Keratinocyte (primary cell): ENCODE measurements around the gene ZNF407.

Experiments used
- EZH2 ChIP-seq: IDR thresholded peaks from one replicate; pipeline ENCODE4 v1.6.1; 2012; ENCODE audit warnings: inconsistent platforms, mild to moderate bottlenecking, low read length, moderate library complexity
- TF ChIP-seq, protein P1 (sequence below), 3 experiments: IDR thresholded peaks in 1 of 3; conservative IDR thresholded peaks in 1 of 3; optimal IDR thresholded peaks in 1 of 3; 2 replicates in 2 of 3; 3 replicates in 1 of 3; pipeline versions ENCODE3 to v1.5.1; 2011; ENCODE audit warnings: low read length in 3 of 3, mild to moderate bottlenecking in 3 of 3, moderate library complexity in 2 of 3, control low read depth in 1 of 3, inconsistent platforms in 1 of 3; ENCODE audit not compliant: insufficient read depth in 2 of 3; ENCODE audit errors: extremely low read depth in 1 of 3

DNA sequence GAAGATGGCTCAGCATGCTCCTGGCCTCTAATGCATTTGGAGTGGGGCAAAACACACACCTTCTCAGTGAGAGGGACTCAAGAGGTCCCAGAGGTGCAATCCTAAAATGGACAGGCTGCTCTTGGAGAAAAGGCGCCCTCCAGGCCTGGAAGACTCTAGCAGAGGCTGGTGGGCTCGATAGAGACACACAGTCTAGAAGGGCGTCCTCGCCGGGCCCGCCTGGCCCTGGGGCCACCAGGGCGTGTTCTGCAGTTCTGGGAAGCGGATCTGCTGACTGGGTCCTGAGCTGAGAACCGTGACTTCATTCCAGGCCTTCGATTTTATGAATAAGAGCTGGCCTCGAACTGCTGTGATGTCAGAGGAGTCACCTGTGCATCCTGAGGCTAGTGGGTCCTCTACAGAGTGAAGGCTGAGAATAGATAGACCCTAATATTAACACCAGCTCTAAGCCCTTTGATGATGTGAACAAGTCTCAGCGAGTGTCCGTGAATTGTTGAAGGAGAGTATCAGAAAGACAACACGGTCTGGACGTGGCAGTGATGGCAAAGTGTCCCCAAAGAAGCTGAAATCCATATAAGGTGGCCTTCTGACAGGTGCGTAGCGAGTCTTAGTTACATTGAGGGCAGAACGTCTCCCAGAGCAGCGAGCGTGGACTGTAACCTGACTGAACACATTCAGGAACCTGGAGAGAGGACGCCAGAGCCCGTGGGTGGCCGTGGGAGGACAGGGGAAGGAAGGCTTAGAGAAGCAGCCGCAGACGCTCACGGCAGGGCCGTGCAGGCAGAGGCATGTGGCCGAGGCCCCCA, 474.4 kb downstream of the ZNF407 start:
- TF ChIP-seq, protein P1, sequence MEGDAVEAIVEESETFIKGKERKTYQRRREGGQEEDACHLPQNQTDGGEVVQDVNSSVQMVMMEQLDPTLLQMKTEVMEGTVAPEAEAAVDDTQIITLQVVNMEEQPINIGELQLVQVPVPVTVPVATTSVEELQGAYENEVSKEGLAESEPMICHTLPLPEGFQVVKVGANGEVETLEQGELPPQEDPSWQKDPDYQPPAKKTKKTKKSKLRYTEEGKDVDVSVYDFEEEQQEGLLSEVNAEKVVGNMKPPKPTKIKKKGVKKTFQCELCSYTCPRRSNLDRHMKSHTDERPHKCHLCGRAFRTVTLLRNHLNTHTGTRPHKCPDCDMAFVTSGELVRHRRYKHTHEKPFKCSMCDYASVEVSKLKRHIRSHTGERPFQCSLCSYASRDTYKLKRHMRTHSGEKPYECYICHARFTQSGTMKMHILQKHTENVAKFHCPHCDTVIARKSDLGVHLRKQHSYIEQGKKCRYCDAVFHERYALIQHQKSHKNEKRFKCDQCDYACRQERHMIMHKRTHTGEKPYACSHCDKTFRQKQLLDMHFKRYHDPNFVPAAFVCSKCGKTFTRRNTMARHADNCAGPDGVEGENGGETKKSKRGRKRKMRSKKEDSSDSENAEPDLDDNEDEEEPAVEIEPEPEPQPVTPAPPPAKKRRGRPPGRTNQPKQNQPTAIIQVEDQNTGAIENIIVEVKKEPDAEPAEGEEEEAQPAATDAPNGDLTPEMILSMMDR (optimal IDR thresholded peaks at IDR 0.05 in 1 of 3, IDR thresholded peaks at IDR 0.05 in 1 of 3, conservative IDR thresholded peaks at IDR 0.05 in 1 of 3; ENCODE audit: extremely low read depth in 1 of 3, insufficient read depth in 2 of 3, low read length in 3 of 3), result no peak
- TF ChIP-seq EZH2, result no peak
